ENCODE results near the gene WDR20. TPM values are rescaled to one million over a fixed set of nuclear protein-coding genes. Genes with fewer than 3 reads are reported as not detected.

Gene WDR20
- total RNA-seq, 1 donor from 2014 or later, result 25.2 TPM

GRCh38 chr14:102188187-102188586 lies 48.5 kb downstream of the WDR20 start:
- Histone ChIP-seq H3K27me3 (no peaks in the 10 kb centered on the region), H3K4me3 (no peak overlapping the region), H3K9me3 (no peaks in the 10 kb centered on the region), H3K36me3 (no peaks in the 10 kb centered on the region), H3K27ac (no peak overlapping the region), H3K4me1 (peaks cover 18% of the 10 kb centered on the region)
- ATAC-seq (no peak), DNase-seq (no peak)
- no peak for TF ChIP-seq CTCF (IDR thresholded peaks at IDR 0.05)
- intact Hi-C loops (cut with DNase I), result no loop called here

GRCh38 chr14:102189874-102190273 lies 50.2 kb downstream of the WDR20 start:
- ATAC-seq, result no peak
- intact Hi-C loops (cut with DNase I), result no loop called here
- no peak overlapping the region for H3K4me3 ChIP-seq

GRCh38 chr14:102192840-102193502 lies 53.3 kb downstream of the WDR20 start:
- DNase-seq, result no peak
- no peak overlapping the region for H3K27ac ChIP-seq
- ATAC-seq, result no peak
- H3K4me1 ChIP-seq, result peaks cover 3% of the 10 kb centered on the region
- no peak for TF ChIP-seq CTCF (IDR thresholded peaks at IDR 0.05)
- intact Hi-C loops (cut with DNase I), result no loop called here
- no peak overlapping the region for H3K4me3 ChIP-seq
- peaks cover 21% of the 10 kb centered on the region for H3K36me3 ChIP-seq
- no peaks in the 10 kb centered on the region for H3K27me3 ChIP-seq
- H3K9me3 ChIP-seq, result no peaks in the 10 kb centered on the region

More at GRCh38 chr14:102189874-102190273, 50.2 kb downstream of the WDR20 start:
- no peak overlapping the region for H3K27ac ChIP-seq
- H3K9me3 ChIP-seq, result no peaks in the 10 kb centered on the region
- H3K27me3 ChIP-seq, result no peaks in the 10 kb centered on the region
- no peak for DNase-seq
- peaks cover 18% of the 10 kb centered on the region for H3K4me1 ChIP-seq
- no peak for TF ChIP-seq CTCF (IDR thresholded peaks at IDR 0.05)
- H3K36me3 ChIP-seq, result peaks cover 2% of the 10 kb centered on the region

- DNase-seq (no peak), ATAC-seq (no peak)
- no peaks in the 10 kb centered on the region for H3K9me3 ChIP-seq
- H3K27ac ChIP-seq, result no peak overlapping the region
- peaks cover 3% of the 10 kb centered on the region for H3K4me1 ChIP-seq
- H3K4me3 ChIP-seq, result no peak overlapping the region
- intact Hi-C loops (cut with DNase I), result no loop called here
- H3K27me3 ChIP-seq, result no peaks in the 10 kb centered on the region
- TF ChIP-seq CTCF (IDR thresholded peaks at IDR 0.05), result no peak
- H3K36me3 ChIP-seq, result peaks cover 39% of the 10 kb centered on the region
Measured at GRCh38 chr14:102194856-102195255, 55.2 kb downstream of the WDR20 start.

GRCh38 chr14:102195446-102195845 lies 55.7 kb downstream of the WDR20 start:
- peaks cover 3% of the 10 kb centered on the region for H3K4me1 ChIP-seq
- no peak overlapping the region for H3K27ac ChIP-seq
- no peak for TF ChIP-seq CTCF (IDR thresholded peaks at IDR 0.05)
- peaks cover 41% of the 10 kb centered on the region for H3K36me3 ChIP-seq
- no peak overlapping the region for H3K4me3 ChIP-seq
- no peaks in the 10 kb centered on the region for H3K9me3 ChIP-seq
- DNase-seq (no peak), ATAC-seq (no peak)
- no peaks in the 10 kb centered on the region for H3K27me3 ChIP-seq
- intact Hi-C loops (cut with DNase I), result no loop called here
